Loucy (cell line): Measurements from ENCODE around the gene EXD3.

Source experiments
- EZH2phosphoT487 ChIP-seq: fragments of 200-600 bp; IDR thresholded peaks from 2 replicates; pipeline ENCODE4 v1.6.1; 2018; ENCODE audit warnings: antibody characterized with exemption, mild to moderate bottlenecking, moderate library complexity, borderline replicate concordance
- TF ChIP-seq, protein P1 (sequence below): fragments of 200-600 bp; sonication (generic); conservative IDR thresholded peaks from 2 replicates; pipeline ENCODE4 v1.5.1; 2014; ENCODE audit warnings: mild to moderate bottlenecking, antibody characterized with exemption, low read length

DNA sequence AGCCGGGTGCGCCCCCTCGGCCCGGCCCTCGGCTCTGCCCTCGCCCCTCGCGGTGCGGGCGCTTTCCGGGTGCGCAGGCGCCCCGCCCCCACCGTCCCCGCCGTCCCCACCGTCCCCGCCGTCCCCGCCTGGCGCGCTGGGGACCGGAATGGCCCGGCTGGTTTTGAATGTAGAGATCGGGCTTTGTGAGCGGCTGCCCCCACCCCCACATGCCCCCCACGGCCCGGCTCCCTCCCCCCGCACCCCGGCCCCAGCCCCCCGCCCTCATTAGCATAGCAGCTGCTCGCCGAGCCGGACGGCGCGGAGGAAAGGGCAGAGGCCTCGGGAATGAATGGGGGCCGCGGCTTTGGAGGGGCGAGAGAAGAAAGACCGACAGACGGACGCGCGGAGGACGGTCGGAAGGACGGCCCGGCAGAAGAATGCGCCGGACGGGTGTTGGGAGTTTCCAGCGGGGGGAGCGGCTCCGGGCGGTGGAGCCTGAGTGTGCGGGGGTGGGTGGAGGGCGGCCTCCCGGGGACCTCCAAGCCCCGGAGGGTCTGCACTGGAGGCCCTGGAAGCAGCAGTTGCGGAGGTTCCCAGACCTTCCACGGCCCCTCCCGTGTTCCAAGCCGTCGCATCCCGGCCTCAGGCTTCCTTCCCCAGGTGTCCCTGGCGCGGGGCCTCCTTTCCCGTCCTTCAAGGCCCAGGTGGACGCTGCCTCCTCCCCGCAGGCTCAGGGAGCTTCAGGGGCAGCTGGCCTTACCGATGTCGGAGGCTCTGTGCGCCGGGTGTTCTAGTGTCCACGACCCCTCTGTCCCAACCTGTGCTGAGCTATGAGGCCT lies 126.9 kb downstream of the EXD3 start:
- no peak for TF ChIP-seq EZH2phosphoT487
- TF ChIP-seq, protein P1, sequence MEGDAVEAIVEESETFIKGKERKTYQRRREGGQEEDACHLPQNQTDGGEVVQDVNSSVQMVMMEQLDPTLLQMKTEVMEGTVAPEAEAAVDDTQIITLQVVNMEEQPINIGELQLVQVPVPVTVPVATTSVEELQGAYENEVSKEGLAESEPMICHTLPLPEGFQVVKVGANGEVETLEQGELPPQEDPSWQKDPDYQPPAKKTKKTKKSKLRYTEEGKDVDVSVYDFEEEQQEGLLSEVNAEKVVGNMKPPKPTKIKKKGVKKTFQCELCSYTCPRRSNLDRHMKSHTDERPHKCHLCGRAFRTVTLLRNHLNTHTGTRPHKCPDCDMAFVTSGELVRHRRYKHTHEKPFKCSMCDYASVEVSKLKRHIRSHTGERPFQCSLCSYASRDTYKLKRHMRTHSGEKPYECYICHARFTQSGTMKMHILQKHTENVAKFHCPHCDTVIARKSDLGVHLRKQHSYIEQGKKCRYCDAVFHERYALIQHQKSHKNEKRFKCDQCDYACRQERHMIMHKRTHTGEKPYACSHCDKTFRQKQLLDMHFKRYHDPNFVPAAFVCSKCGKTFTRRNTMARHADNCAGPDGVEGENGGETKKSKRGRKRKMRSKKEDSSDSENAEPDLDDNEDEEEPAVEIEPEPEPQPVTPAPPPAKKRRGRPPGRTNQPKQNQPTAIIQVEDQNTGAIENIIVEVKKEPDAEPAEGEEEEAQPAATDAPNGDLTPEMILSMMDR, result no peak
